ENCODE results near the gene NECAB2.

NECAB2 gene

DNA sequence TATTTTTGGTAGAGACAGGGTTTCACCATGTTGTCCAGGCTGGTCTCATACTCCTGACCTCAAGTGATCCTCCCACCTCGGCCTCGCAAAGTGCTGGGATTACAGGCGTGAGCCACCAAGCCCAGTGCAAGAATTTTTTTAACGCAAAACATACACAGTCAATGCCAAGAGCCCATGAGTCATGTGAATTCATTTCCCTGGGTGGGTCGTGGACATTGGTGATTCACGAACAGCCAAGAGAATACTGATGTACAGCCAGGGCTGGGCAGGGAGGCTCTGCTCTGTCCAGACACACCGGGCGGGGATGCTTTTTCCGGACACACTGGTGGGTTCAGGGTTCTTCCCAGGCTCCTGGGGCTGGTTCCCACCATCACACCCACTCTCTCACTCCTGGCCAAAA is 56.8 kb downstream of the NECAB2 start:
- no peak for DNase-seq (ENCODE audit: low read depth in 2 of 2)

DNA sequence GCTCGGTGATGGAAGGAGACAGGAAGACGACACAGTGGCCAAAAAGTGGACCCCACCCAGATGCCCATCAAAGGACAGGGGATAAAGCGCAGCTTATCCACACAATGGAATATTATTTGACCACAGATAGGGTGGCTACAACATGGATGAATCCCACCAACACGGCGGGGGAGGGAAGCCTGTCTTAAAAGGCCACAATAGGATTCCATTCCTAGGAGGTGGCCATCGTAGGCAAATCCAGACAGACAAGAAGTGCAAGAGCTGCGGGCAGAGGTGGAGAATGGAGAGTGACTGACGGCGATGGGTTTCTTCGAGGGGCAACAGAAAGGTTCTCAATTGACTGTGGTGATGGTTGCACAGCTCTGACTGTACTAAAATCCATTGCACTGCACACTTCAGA is 58.6 kb downstream of the NECAB2 start:
- no peak for DNase-seq (ENCODE audit: low read depth in 2 of 2)

DNA sequence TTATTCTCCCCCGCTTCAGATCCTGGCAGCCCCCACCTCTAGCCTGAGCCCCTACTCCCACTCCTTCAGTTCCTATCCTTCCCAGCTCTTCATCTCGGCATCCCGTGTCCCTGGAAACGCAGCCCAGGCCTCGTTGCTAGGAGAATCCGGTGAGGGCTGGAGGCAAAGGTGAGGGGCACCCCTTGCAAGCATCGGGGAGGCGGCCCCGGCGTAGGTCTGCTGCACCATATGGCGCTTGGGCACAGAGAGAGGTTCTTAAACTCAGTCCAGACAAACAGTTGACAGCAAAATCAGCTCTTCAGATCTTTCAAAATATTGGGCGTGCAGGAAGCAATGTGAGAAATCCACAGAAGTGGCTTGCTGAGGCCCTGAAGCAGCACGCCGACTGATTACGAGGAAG is 59.6 kb downstream of the NECAB2 start:
- DNase-seq (ENCODE audit: low read depth in 2 of 2), result no peak

DNA sequence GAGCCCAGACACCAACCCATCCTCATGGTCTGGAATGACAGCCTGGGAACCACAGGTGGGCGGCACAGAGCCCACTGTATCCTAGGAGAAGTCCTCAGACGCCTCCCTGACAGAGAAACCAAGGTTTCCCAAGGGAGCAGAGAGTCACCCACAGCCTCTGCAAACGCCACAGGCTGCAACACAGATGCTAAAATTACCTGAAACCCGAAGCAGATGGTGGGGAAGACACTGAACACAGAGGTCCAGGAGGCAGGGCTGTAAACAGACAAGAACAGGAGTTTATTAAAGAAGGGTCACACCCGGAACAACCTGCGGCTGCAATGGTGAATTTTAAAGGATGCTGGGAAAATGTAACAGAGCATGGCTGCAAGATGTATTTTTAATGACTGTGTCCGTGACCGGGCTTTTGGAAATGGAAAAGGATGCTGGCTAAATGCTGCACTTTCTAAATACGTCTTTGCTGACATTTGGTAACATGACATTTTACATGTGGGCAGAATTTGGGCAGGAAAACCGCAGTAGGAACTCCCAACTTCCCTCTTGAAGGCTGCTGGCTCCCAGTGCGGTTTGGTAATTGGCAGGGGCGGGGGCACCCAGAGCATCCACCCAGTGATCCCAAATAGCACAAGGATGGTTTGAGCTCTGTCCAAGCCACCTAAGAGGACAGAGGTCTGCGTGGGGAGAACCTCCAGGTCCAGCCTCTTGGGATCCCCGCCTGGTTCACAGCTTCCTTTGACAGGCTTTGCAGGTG is 61.4 kb downstream of the NECAB2 start:
- no peak for DNase-seq (ENCODE audit: low read depth in 2 of 2)

DNA sequence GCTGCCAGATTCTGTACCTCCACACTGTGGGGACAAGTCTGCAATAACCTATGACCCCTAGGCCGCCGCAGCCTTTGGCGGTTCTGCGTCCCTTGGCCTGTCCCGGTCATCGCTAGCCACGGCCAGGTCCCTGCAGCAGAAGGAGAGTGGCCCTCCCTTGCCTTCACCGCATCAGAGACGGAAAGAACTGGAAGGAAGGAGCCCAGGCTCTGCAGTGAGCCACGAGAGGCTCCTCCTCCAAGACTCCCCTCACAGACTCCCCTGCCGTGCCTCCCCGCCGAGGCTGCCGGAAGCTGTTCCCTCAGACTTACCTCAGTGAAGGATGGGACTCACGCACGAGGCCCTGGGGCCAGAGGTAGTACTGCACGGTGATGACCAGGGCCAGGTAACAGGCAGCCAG is 63.5 kb downstream of the NECAB2 start:
- no peak for DNase-seq (ENCODE audit: low read depth in 2 of 2)

DNA sequence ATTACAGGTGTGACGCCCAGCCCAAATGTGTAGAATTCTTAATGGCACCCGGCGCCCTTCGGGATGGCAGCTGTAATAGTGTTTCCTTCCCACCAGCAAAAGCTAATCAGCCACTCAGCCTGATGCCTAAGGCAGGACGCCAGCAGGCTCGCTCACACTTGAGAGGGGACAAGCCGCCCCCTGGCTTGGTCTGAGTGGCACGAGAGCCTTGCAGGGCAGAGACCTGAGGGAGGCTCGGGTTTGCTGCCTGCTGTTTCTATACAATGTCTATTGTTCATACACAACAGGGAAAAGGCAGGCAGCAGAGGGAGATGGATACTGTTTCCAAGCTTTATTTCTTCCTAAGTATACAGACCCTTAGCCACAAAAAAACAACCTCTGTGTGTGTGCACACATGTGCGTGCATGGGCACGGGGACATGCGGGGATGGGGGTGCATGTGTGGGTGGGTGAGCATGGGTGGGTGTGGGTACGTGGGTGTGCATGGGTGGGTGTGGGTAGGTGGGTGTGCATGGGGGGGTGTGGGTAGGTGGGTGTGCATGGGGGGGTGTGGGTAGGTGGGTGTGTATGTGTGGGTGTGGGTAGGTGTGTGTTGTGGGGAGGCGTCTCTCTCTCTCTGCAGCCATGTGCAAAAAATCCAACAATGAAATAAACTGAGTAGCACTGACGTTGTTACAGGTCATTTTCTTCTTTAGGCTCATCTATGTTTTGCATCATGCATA is 64.6 kb downstream of the NECAB2 start:
- DNase-seq (ENCODE audit: low read depth in 2 of 2), result no peak

GRCh38 chr16:84033251-84034195 is 65.5 kb downstream of the NECAB2 start:
- no peak for DNase-seq (ENCODE audit: low read depth in 2 of 2)

DNA sequence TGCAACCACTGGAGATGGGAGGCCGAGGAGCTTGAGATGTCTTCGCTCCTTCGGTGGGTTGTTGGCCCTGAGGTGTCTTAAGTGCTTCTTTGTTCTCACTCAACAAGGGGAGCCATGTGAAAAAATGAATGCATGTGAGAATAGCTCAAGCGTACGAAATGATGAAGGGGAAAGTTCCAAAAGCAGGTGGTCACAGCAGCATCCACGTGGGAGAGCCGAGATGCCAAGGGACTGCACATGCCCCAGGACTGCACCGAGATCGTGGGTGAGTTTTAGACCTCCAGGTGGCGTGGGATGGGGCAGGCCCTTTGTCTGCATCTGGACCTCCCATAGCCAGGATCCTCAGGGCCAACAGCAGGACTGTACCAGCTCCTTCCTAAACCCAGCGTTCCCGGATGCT is 66.5 kb downstream of the NECAB2 start:
- no peak for DNase-seq (ENCODE audit: low read depth in 2 of 2)

- no peak for DNase-seq (ENCODE audit: low read depth in 2 of 2)
Measured at GRCh38 chr16:84036131-84036530, 68.1 kb downstream of the NECAB2 start.

DNA sequence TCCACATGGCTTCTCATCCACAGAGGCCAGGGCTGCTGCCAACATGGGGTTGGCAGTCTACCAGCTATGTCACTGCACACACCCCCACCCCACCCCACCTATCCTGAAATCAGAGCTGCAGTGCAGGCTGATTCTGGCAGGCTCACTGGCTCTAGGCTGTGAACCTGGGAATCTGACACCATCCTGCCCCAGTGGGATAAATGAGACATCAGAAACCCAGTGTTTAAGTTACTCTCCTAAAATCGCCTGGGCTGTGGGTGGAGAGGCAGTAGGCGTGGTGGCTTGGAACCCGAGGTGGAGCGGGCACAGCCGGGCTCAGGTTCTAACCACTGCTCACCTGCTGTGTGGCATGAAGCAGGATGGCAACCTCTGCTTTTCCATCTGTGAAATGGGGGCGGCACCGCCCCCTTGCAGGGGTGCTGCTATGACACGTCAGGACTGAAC is 69.0 kb downstream of the NECAB2 start:
- DNase-seq (ENCODE audit: low read depth in 2 of 2), result no peak

- DNase-seq (ENCODE audit: low read depth in 2 of 2), result no peak
Measured at GRCh38 chr16:84038469-84038868, 70.4 kb downstream of the NECAB2 start.

GRCh38 chr16:84039696-84040095 is 71.7 kb downstream of the NECAB2 start:
- no peak for DNase-seq (ENCODE audit: low read depth in 2 of 2)

DNA sequence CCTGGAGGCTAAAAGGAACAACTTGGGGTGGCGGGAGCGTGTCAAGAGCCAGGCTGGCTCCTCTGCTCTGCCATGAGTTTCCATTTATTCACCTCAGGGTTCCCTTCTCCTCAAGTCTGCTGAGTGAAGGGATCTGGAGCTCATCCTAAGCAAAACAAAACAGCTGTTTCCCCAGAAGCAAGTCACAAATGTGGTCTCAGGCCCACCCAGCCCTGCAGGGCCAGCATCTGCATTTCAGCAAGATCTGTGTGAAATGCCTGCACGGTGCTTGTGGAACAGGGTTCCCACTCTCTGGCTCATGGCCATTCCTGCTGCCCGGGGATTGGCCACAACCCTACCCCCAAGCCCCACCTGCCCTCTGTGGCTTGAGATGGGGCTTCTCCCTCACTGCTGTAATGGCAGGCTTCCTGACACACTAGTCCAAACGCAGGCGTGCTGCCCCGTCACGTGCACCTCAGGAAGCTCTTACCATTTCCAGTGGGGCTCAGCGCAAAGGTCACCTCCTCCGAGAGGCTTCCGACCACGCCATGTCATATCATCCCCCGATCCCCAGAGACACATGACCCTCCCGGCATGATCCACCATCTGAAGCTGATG is 72.3 kb downstream of the NECAB2 start:
- no peak for DNase-seq (ENCODE audit: low read depth in 2 of 2)

GRCh38 chr16:84040823-84041820 is 73.1 kb downstream of the NECAB2 start:
- no peak for DNase-seq (ENCODE audit: low read depth in 2 of 2)

- no peak for DNase-seq (ENCODE audit: low read depth in 2 of 2)
Measured at GRCh38 chr16:84041881-84042280, 73.8 kb downstream of the NECAB2 start.

GRCh38 chr16:84042308-84042878 is 74.3 kb downstream of the NECAB2 start, which contains the start of gene SLC38A8:
SLC38A8 (minus strand) TSS chr16:84042795; CDS start chr16:84042157, 638 bp downstream.
- DNase-seq (ENCODE audit: low read depth in 2 of 2), result no peak

- DNase-seq (ENCODE audit: low read depth in 2 of 2), result no peak
Measured at GRCh38 chr16:84042879-84043485, 74.9 kb downstream of the NECAB2 start.

DNA sequence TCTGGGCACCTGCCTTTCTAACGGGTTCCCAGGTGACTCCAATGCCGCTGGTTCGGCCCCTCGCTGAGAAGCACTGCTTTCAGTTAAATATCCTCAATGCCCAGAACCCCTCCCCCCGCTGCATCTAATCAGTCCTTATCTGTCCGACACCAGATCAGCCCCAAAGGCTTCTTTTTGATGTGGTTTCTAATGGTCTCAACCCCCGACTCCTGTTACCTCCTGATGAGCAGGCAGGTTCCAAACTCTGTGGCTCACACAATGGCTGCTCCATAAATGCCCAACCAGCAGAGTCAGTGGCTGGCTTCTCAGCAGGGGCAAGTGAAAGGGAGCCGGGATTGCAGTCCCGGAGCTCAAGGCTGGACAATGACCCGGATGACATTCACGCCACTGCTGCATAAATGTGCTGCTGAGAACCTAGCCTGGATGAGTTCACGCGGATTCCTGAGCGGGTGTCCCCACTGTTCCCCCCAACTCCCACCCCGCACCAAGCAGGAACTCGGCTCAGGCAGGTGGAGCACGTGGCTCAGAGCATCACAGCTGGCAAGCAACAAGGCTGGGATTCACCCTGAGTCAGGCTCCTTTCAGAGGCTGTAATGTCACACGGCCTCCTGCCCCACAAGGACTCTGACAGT is 75.6 kb downstream of the NECAB2 start:
- DNase-seq (ENCODE audit: low read depth in 2 of 2), result no peak

- DNase-seq (ENCODE audit: low read depth in 2 of 2), result no peak
Measured at GRCh38 chr16:84044118-84044488, 76.1 kb downstream of the NECAB2 start.
